ENCODE data around the gene FGF5. TPM values are rescaled to one million over a fixed set of nuclear protein-coding genes. Genes with fewer than 3 reads are reported as not detected.

The FGF5 gene
- total and polyA plus RNA-seq, 7 donors, result 0.05 to 0.85 (median 0.24) TPM; not detected in 4

DNA sequence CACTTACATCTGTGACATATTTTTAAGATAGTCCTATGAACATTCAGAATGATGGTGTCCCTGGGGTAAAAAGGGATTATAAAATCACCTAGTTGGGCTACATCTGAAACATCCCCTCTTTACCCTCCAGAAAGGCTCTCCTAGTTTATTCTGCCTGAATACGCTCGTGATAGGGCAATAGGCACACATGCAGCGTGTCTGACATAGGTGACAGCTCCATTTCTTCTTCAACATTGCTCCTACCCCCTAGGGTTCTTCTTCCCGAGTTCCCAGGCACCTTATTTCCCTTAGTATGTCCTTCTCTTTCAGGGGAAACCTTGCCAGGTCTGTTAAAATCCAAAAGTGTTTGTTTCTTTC is 42.0 kb downstream of the FGF5 start:
- ATAC-seq (no peak), DNase-seq (no peak)
- Histone ChIP-seq H3K27ac (no peak overlapping the region), H3K9me3 (no peaks in the 10 kb centered on the region), H3K36me3 (ENCODE audit: insufficient read depth in 1 of 2, low read depth in 1 of 2) (no peaks in the 10 kb centered on the region), H3K4me1 (no peaks in the 10 kb centered on the region), H3K4me3 (no peak overlapping the region), H3K27me3 (ENCODE audit: insufficient read depth in 3 of 3, low read length in 2 of 3) (peaks cover 0 to 8% (median 4%) of the 10 kb centered on the region in 3 donors)
- TF ChIP-seq, protein P1, sequence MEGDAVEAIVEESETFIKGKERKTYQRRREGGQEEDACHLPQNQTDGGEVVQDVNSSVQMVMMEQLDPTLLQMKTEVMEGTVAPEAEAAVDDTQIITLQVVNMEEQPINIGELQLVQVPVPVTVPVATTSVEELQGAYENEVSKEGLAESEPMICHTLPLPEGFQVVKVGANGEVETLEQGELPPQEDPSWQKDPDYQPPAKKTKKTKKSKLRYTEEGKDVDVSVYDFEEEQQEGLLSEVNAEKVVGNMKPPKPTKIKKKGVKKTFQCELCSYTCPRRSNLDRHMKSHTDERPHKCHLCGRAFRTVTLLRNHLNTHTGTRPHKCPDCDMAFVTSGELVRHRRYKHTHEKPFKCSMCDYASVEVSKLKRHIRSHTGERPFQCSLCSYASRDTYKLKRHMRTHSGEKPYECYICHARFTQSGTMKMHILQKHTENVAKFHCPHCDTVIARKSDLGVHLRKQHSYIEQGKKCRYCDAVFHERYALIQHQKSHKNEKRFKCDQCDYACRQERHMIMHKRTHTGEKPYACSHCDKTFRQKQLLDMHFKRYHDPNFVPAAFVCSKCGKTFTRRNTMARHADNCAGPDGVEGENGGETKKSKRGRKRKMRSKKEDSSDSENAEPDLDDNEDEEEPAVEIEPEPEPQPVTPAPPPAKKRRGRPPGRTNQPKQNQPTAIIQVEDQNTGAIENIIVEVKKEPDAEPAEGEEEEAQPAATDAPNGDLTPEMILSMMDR (IDR thresholded peaks at IDR 0.05), result no peak
- 44 to 55% (median 49%) methylated on average over 4 of the region's 4 CpGs for WGBS, 3 donors
- intact Hi-C loops (cut with DNase I), result no loop called here

DNA sequence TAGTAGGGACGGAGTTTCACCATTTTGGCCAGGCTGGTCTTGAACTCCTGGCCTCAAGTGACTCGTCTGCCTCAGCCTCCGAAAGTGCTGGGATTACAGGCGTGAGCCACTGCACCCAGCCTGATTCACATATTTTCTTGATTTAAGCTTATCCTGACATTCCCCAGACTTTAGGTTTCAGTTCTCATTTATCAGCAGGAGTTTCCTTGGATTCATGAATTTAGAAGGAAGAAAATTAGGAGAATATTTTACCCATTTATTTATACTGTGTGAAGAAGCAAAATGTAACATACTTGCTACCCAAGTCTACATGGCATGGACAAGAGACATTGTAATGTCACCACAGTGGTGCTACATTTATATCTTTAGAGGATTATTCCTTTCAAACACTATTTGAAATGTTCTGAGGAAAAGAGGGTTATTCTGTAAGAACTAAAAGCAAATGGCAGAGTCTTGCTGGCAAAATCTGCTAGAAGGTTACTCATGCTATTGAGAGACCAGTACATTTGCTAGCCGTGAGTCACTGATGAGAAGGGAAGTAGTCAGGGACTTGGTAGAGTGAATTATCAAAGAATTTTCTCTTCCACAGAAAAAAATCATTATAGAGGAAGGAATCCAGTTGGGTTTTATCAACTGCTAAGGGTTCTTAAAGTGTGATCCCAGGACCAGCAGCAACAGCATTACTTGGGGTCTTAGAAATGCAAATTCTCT is 43.0 kb downstream of the FGF5 start:
- Histone ChIP-seq H3K4me1 (no peaks in the 10 kb centered on the region), H3K9me3 (no peaks in the 10 kb centered on the region), H3K27me3 (ENCODE audit: insufficient read depth in 3 of 3, low read length in 2 of 3) (peaks cover 0 to 8% (median 4%) of the 10 kb centered on the region in 3 donors), H3K27ac (no peak overlapping the region), H3K4me3 (no peak overlapping the region), H3K36me3 (ENCODE audit: insufficient read depth in 1 of 2, low read depth in 1 of 2) (no peaks in the 10 kb centered on the region)
- ATAC-seq (no peak), DNase-seq (no peak)
- 72 to 82% (median 81%) methylated on average over 5 of the region's 5 CpGs for WGBS, 3 donors
- TF ChIP-seq, protein P1 (IDR thresholded peaks at IDR 0.05), result no peak
- intact Hi-C loops (cut with DNase I), result no loop called here

DNA sequence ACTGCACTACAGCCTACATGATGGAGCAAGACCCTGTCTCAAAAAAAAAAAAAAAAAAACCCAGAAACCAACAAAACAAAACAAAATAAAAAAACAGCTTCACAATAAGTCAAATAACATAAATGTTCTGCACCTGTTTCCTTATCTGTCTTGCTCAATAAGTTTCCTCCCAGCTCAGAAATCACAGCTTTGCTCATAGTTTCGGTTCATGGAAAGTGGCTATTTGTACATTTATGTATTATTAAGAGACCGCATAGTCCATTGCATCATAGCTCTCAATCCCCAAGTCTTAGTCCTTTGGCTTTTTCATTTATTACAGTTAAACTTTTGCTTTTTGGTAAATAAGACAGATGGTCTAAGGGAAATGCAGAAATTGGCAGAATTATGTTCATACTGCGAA is 44.7 kb downstream of the FGF5 start:
- H3K36me3 ChIP-seq (ENCODE audit: insufficient read depth in 1 of 2, low read depth in 1 of 2), result no peaks in the 10 kb centered on the region
- no peak for DNase-seq
- H3K4me3 ChIP-seq, result no peak overlapping the region
- intact Hi-C loops (cut with DNase I), result no loop called here
- peaks cover 0 to 8% (median 4%) of the 10 kb centered on the region in 3 donors for H3K27me3 ChIP-seq (ENCODE audit: insufficient read depth in 3 of 3, low read length in 2 of 3)
- no peak overlapping the region for H3K27ac ChIP-seq
- 89 to 92% (median 92%) methylated on average over 3 of the region's 3 CpGs for WGBS, 3 donors
- TF ChIP-seq, protein P1 (IDR thresholded peaks at IDR 0.05), result no peak
- ATAC-seq, result no peak
- no peaks in the 10 kb centered on the region for H3K9me3 ChIP-seq
- H3K4me1 ChIP-seq, result no peaks in the 10 kb centered on the region

DNA sequence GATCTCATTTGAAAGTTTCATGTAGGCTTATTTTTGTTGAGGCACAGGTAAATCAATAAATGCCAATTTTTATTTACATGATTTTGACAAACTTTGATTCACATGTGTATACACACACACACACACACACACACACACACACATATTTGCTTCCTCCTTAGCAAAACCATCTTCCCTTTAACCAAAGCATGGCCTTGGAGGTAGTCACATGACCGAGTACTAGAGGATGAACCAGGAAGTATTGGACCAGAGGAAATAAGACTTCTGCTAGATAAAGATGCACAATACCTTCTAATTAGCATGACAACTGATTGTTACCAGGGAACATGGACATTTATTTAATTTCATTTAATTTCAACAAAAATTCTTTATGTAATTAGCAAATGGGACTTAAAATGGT is 45.7 kb downstream of the FGF5 start:
- intact Hi-C loops (cut with DNase I), result no loop called here
- WGBS, 3 donors, result 79 to 88% (median 82%) methylated on average over 1 of the region's 1 CpG
- no peaks in the 10 kb centered on the region for H3K4me1 ChIP-seq

More for the DNA sequence above, 45.7 kb downstream of the FGF5 start:
- no peak overlapping the region for H3K27ac ChIP-seq
- H3K36me3 ChIP-seq (ENCODE audit: insufficient read depth in 1 of 2, low read depth in 1 of 2), result no peaks in the 10 kb centered on the region
- H3K27me3 ChIP-seq (ENCODE audit: insufficient read depth in 3 of 3, low read length in 2 of 3), result peaks cover 0 to 8% (median 4%) of the 10 kb centered on the region in 3 donors
- TF ChIP-seq, protein P1 (IDR thresholded peaks at IDR 0.05), result no peak
- DNase-seq, result no peak
- ATAC-seq, result no peak
- H3K9me3 ChIP-seq, result no peaks in the 10 kb centered on the region
- H3K4me3 ChIP-seq, result no peak overlapping the region
